ENCODE data around the gene RNF220. TPM values are rescaled to one million over a fixed set of nuclear protein-coding genes. Genes with fewer than 3 reads are reported as not detected.

RNF220 gene
- total RNA-seq, 1 experiment from 2014 or later = 66.6 TPM

DNA sequence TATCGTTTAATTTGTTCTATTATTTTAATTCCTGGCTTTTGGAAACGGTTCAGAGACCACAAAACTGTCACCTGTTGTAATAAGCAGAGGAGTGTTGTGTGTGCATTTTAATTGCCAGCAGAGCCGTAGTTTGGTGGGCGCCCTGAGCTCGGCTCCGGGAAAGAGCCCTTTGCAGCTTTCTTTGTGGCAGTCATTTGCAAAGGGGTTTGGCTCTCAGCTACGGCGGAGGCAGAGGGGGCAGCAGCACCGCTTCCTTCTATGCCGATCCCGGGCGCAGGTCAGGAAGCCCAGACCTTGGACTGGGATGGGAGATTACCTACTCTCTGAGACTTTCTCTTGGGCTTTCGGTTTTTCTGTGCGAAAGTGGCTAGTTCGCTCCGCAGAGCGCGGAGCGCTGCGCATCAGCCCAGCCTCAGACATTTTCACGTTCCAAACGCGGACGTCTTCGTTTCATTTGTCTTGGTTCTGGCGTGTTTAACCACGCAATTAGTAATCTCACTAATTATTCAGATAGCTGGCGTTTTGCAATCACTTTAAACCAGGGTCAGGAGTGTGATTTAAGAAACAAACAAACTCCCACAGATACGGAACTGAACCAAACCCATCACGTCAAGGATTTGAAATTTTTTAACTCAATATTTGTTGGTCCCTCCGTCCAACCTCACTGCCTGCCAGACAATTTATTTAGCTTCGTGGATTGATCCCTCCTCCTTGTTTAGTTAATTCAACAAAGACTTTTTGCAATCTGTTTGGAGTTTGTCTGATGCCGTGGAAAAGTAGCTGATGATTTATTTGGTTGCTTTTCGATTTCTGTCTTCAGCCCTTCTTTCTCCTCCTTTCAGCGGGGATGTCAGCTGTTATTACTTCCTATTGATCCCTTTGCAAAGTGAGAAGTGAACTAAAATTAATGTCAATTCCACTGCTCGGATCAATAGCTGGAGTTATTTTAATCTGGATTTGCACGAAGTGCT, 3.9 kb downstream of the RNF220 start:
- no peaks in the 10 kb centered on the region for H3K9me3 ChIP-seq (ENCODE audit: low read length)
- POLR2A ChIA-PET (ENCODE audit: unreplicated experiment) = no interaction called here
- intact Hi-C loops (cut with micrococcal nuclease) = no loop called here
- no peak overlapping the region for H3K9ac ChIP-seq (ENCODE audit: low read length)
- no peak overlapping the region for H2AFZ ChIP-seq (ENCODE audit: low read length)
- peaks cover 12% of the 10 kb centered on the region for H3K27me3 ChIP-seq (ENCODE audit: low read length)
- ATAC-seq (no peak), DNase-seq (no peak)
- H3K4me3 ChIP-seq (ENCODE audit: low read length) = peak overlapping the region; percentile 9; the same call in 1 of the 2 replicates
- H3K36me3 ChIP-seq (ENCODE audit: low read depth, low read length) = no peaks in the 10 kb centered on the region
- peak overlapping the region; percentile 54 for H3K4me2 ChIP-seq (ENCODE audit: low read length)
- no peaks in the 10 kb centered on the region for H3K9me2 ChIP-seq (replicated peaks; ENCODE audit: low read length)
- no peaks in the 10 kb centered on the region for H3F3A ChIP-seq (ENCODE audit: low read length, unreplicated experiment)
- TF ChIP-seq, protein P1, sequence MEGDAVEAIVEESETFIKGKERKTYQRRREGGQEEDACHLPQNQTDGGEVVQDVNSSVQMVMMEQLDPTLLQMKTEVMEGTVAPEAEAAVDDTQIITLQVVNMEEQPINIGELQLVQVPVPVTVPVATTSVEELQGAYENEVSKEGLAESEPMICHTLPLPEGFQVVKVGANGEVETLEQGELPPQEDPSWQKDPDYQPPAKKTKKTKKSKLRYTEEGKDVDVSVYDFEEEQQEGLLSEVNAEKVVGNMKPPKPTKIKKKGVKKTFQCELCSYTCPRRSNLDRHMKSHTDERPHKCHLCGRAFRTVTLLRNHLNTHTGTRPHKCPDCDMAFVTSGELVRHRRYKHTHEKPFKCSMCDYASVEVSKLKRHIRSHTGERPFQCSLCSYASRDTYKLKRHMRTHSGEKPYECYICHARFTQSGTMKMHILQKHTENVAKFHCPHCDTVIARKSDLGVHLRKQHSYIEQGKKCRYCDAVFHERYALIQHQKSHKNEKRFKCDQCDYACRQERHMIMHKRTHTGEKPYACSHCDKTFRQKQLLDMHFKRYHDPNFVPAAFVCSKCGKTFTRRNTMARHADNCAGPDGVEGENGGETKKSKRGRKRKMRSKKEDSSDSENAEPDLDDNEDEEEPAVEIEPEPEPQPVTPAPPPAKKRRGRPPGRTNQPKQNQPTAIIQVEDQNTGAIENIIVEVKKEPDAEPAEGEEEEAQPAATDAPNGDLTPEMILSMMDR (conservative IDR thresholded peaks at IDR 0.05; ENCODE audit: low read depth, low read length) = no peak
- no peak for TF ChIP-seq EZH2phosphoT487 (IDR thresholded peaks at IDR 0.05; ENCODE audit: borderline replicate concordance, low read length)
- TF ChIP-seq EZH2 (IDR thresholded peaks at IDR 0.05; ENCODE audit: low read length, unreplicated experiment) = no peak
- CTCF ChIA-PET = no interaction called here
- no peak overlapping the region for H3K27ac ChIP-seq (ENCODE audit: low read length)
- peaks cover 8% of the 10 kb centered on the region; the same call in 1 of the 2 replicates for H3K4me1 ChIP-seq (ENCODE audit: insufficient read depth, low read length)
- H3K79me2 ChIP-seq (ENCODE audit: low read length) = no peaks in the 10 kb centered on the region
- BruUV-seq (replicated peaks) = no TSS peak
- no peaks in the 10 kb centered on the region for H4K20me1 ChIP-seq (ENCODE audit: low read length)

DNA sequence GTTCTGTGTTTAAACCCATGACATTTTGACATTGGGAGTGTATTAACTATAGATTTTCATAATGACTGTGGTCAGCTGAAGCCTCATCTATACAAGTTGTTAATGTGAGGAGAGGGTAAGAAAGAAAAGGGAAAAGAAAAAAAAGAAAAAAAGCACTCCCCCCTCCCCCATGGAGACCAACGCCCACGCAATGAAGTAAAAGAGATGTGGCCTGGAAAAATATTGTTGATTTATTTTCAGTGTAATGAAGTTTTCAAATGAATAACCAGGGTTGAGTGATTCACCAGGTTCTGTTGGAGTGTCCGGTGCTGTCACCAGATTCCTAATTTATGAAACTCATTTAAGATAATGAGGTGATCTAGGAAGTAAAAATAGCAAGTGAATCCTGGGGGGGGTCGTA, 4.7 kb downstream of the RNF220 start:
- H3K4me1 ChIP-seq (ENCODE audit: insufficient read depth, low read length) = peaks cover 8% of the 10 kb centered on the region; the same call in 1 of the 2 replicates

More for the DNA sequence above, 4.7 kb downstream of the RNF220 start:
- intact Hi-C loops (cut with micrococcal nuclease) = no loop called here
- no peak overlapping the region for H3K9ac ChIP-seq (ENCODE audit: low read length)
- ChIA-PET POLR2A (ENCODE audit: unreplicated experiment) (no interaction called here), CTCF (no interaction called here)
- H3F3A ChIP-seq (ENCODE audit: low read length, unreplicated experiment) = no peaks in the 10 kb centered on the region
- TF ChIP-seq, protein P1 (conservative IDR thresholded peaks at IDR 0.05; ENCODE audit: low read depth, low read length) = no peak
- no peak for TF ChIP-seq EZH2phosphoT487 (IDR thresholded peaks at IDR 0.05; ENCODE audit: borderline replicate concordance, low read length)
- TF ChIP-seq EZH2 (IDR thresholded peaks at IDR 0.05; ENCODE audit: low read length, unreplicated experiment) = no peak
- DNase-seq (no peak), ATAC-seq (no peak)
- H3K4me2 ChIP-seq (ENCODE audit: low read length) = no peak overlapping the region
- H3K27ac ChIP-seq (ENCODE audit: low read length) = no peak overlapping the region
- H3K9me2 ChIP-seq (replicated peaks; ENCODE audit: low read length) = no peaks in the 10 kb centered on the region
- no peaks in the 10 kb centered on the region for H3K36me3 ChIP-seq (ENCODE audit: low read depth, low read length)
- BruUV-seq (replicated peaks) = no TSS peak
- peaks cover 16% of the 10 kb centered on the region for H3K27me3 ChIP-seq (ENCODE audit: low read length)
- no peak overlapping the region for H3K4me3 ChIP-seq (ENCODE audit: low read length)
- H3K9me3 ChIP-seq (ENCODE audit: low read length) = no peaks in the 10 kb centered on the region
- H4K20me1 ChIP-seq (ENCODE audit: low read length) = no peaks in the 10 kb centered on the region
- H3K79me2 ChIP-seq (ENCODE audit: low read length) = no peaks in the 10 kb centered on the region
- no peak overlapping the region for H2AFZ ChIP-seq (ENCODE audit: low read length)
